Pancreas (tissue), 10 donors: ENCODE data around the gene CAMSAP1. TPM values are rescaled to one million over a fixed set of nuclear protein-coding genes. Genes with fewer than 3 reads are reported as not detected.
A peak's percentile ranks its signal among the peaks of the same experiment; 100 is the strongest.

ENCODE experiments used
- ATAC-seq, 4 donors: fragments of 200-7000 bp; cut with Tn5 transposase; one replicate each; pipeline versions ENCODE4 v1.8.0 to v1.9.1; 2020; ENCODE audit warnings: mild to moderate bottlenecking in 4 of 4, moderate library complexity in 4 of 4
- DNase-seq, 6 donors: peaks; one replicate each; pipeline ENCODE4 v3.0.0-alpha.2; 2020
- FAIRE-seq: peaks from 2 replicates; lab custom pipeline; 2012; peaks lifted over from hg19 to GRCh38; lab: Jason Lieb, UNC
- H3K27ac ChIP-seq, 4 donors: fragments of 200-600 bp; sonication (generic); 1 replicate in 3 of 4; 2 replicates in 1 of 4; pipeline versions ENCODE4 v1.5.0 to v1.8.0; 2020
- H3K27me3 ChIP-seq, 4 donors: fragments of 200-600 bp; one replicate each; pipeline ENCODE4 v1.8.0; 2021
- H3K36me3 ChIP-seq, 3 donors: fragments of 200-600 bp; sonication (generic) in 1 of 3; one replicate each; pipeline versions ENCODE4 v1.5.0 to v1.8.0; 2020 to 2021
- H3K4me1 ChIP-seq, 3 donors: fragments of 200-600 bp; one replicate each; pipeline ENCODE4 v1.8.0; 2021
- H3K4me3 ChIP-seq, 4 donors: fragments of 200-600 bp; sonication (generic) in 2 of 4; one replicate each; pipeline versions ENCODE4 v1.5.0 to v1.8.0; 2020 to 2021
- H3K9me3 ChIP-seq, 4 donors: fragments of 200-600 bp; one replicate each; pipeline ENCODE4 v1.8.0; 2021
- WGBS, 2 donors: extraction: QIAGEN DNeasy Blood & Tissue Kit; methylation state at CpG; one replicate each; pipeline ENCODE4 v1.1.7; 2013; 5-methylcytosine and 5-hydroxymethylcytosine counted together
- intact Hi-C, 3 donors: fragments of 100-400 bp; cut with DNase I; formaldehyde crosslinking; loops; one replicate each; pipeline versions ENCODE4 v1.11.1 to v1.14.2; 2022
- polyA plus RNA-seq, 2 donors: library from polyadenylated mRNA; stranded (reverse); fragments of 200-250 nt; gene quantifications; one replicate each; pipeline ENCODE4 v1.2.3, GENCODE V29; 2013
- total RNA-seq, 6 donors: library from RNA; stranded (reverse); fragmentation: NEBNext Ultra II Directional in 4 of 6; extraction: Animal tissue kit (Norgen Biotek cat#: 25700) in 4 of 6; gene quantifications; one replicate each; pipeline versions ENCODE4 v1.2.1 to v1.2.4, GENCODE V29; 2021 to 2023
- TF ChIP-seq, protein P1 (sequence below), 4 donors: fragments of 200-600 bp; sonication (generic) in 3 of 4; IDR thresholded peaks; one replicate each; pipeline versions ENCODE4 v1.5.0 to v1.8.0; 2021; ENCODE audit warnings: antibody characterized with exemption in 4 of 4
- donor health status: healthy with polysubstance abuse.
- donor health status: DM: no; HTN: no; CAD: no; lungs with moderate emphysema.
- donor health status: DM: no; HTN: no; CAD: no.
- donor health status: control.
- donor health status: control.
- donor health status: Bipolar disorder and iron deficiency.
- donor health status: DM: yes; HTN: yes; CAD: no.
- donor health status: DM: no; HTN: no; CAD: no.
- donor health status: DM: no; HTN: no; CAD: no.
- donor health status: DM: yes; HTN: yes; CAD: no.

CAMSAP1 gene
- total and polyA plus RNA-seq, 8 donors: 3.8 to 20.1 (median 12.7) TPM

DNA sequence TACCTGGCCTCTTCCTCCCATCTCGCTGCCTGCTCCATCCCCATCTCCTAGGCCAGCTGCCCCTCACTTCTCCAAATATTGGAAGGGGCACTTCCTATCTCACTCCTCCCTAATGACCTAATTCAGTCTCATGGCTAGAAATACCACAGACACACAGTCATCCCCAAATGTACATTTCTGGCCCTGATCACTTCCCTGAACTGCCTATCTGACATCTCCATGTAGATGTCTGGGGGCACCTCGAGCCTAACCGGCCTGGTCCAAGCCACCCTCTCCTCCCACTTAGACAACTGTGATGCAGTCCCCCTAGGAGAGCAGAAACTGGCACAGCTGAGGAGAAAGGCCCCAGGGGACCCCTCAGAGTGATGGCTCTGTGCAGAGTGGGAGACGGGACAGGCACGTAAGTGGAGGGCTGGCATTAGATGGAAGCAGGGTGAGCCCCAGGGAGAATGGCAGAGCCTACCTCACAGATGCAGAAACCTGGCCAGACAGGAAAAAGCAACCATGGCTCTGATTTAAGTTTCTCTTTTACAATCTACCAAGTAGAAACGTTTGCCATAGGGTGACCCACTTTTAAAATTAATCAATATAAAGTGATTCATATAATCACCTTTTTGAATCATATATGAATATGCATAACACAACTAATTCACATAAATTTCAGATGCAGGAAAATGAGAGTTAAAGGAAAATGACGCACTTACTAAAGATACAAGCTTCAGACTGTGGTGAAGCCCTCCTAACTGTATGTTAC lies 22.1 kb downstream of the CAMSAP1 start:
- Histone ChIP-seq H3K4me3 (no peak overlapping the region), H3K27me3 (no peaks in the 10 kb centered on the region), H3K4me1 (peaks cover 0 to 11% (median 0%) of the 10 kb centered on the region in 3 donors), H3K36me3 (no peaks in the 10 kb centered on the region), H3K9me3 (no peaks in the 10 kb centered on the region), H3K27ac (no peak overlapping the region)
- 73 to 78% methylated on average over 7 of the region's 7 CpGs for WGBS, 2 donors
- no peak for DNase-seq
- TF ChIP-seq, protein P1, sequence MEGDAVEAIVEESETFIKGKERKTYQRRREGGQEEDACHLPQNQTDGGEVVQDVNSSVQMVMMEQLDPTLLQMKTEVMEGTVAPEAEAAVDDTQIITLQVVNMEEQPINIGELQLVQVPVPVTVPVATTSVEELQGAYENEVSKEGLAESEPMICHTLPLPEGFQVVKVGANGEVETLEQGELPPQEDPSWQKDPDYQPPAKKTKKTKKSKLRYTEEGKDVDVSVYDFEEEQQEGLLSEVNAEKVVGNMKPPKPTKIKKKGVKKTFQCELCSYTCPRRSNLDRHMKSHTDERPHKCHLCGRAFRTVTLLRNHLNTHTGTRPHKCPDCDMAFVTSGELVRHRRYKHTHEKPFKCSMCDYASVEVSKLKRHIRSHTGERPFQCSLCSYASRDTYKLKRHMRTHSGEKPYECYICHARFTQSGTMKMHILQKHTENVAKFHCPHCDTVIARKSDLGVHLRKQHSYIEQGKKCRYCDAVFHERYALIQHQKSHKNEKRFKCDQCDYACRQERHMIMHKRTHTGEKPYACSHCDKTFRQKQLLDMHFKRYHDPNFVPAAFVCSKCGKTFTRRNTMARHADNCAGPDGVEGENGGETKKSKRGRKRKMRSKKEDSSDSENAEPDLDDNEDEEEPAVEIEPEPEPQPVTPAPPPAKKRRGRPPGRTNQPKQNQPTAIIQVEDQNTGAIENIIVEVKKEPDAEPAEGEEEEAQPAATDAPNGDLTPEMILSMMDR (IDR thresholded peaks at IDR 0.05): no peak
- no peak for FAIRE-seq
- ATAC-seq: peak in 1 of 4 donors; percentile 17
- intact Hi-C loops: no loop called here

DNA sequence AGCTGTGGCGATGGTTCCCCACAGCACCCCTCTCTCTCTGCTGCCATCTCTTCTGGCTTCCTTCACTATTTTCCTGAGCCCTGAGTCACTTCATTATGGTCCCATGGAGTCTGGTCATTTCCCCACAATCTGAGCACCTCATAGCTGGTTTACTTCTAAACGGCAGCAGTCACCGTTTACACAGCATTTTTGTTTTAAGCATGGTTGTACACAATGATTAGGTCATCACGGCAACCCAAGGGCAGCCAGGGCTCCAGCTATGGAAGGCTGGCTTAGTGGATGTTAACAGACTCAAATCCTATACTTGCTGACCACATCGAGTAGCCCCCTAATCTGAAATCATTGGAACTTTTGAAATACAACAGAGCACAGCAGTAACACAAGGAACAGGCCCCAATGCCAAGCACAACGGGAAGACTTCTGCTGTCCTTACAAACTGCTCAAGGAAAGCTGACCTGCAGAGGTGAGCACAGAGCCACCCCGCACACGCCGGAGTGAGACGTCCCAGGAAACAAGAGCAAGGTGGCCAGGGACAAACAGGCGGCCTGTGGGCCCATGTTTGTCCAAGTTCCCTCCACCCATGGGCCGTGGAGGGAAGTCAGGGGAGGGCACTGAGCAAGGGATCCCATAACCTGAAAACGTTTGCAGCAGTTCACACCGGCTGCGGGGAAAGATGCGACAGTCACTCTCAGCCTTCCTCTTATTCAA lies 22.9 kb downstream of the CAMSAP1 start:
- no peaks in the 10 kb centered on the region for H3K36me3 ChIP-seq
- no peak overlapping the region for H3K4me3 ChIP-seq
- no peak for FAIRE-seq
- H3K4me1 ChIP-seq: peaks cover 0 to 11% (median 0%) of the 10 kb centered on the region in 3 donors
- H3K27me3 ChIP-seq: no peaks in the 10 kb centered on the region
- intact Hi-C loops: no loop called here
- TF ChIP-seq, protein P1 (IDR thresholded peaks at IDR 0.05): no peak
- WGBS, 2 donors: 72 to 75% methylated on average over 16 of the region's 16 CpGs
- peak; percentile 54 to 63 (median 62) for ATAC-seq
- DNase-seq: no peak
- no peak overlapping the region for H3K27ac ChIP-seq
- no peaks in the 10 kb centered on the region for H3K9me3 ChIP-seq

DNA sequence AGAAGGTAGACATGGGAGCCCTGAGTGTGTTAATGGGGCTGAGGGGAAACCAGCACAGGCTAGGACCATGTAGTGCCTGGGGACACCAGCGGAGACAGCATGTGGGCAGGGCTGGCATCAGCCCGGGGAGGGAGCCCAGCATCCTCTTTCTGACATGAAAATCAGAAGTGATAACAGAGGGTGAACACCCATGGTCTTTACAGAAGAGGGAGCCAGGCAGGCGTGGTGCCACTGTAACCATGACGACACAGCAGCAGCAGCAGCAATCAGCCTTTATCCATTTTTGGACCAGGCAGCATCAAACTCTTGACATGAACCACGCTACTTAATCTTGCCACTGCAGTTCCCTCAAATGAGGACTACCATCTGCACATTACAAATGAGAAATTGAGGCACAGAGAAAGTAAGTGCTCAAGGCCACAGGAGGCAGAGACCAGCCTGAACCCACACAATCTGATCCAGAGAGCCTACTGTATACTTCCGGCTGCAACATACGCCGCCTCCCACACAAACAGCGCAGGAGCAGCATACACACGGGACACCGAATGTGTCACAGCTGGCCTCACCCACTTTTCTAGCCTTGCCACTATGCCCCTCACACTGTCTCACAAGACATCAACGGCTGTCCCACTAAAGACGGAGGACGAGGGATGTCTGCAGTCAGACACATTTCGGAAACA lies 23.8 kb downstream of the CAMSAP1 start:
- no peak overlapping the region for H3K4me3 ChIP-seq
- WGBS, 2 donors: 90 to 91% methylated on average over 15 of the region's 15 CpGs
- FAIRE-seq (no peak), ATAC-seq (no peak), DNase-seq (no peak)
- intact Hi-C loops: no loop called here
- no peaks in the 10 kb centered on the region for H3K27me3 ChIP-seq
- no peaks in the 10 kb centered on the region for H3K9me3 ChIP-seq
- peaks cover 0 to 8% (median 0%) of the 10 kb centered on the region in 3 donors for H3K4me1 ChIP-seq
- TF ChIP-seq, protein P1 (IDR thresholded peaks at IDR 0.05): no peak
- H3K36me3 ChIP-seq: no peaks in the 10 kb centered on the region
- H3K27ac ChIP-seq: no peak overlapping the region

DNA sequence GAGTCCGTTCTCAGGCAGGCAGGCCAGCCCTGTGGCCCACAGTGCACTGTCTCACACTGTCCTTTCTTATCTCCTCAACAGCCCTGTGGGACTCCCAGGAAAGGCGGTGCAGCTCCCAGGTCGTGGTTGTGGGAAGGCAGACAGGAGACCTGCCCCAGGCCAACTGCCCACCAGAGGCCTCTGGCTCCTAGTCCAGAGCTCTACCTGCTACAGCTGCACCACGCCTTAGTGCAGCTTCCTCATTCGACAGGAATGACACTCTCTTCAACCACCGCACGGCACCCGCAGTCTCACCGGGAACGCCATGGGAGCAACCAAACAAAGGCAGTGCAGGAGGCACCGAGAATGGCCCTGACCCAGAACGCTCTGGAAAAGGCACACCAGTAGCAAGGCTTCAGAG lies 25.3 kb downstream of the CAMSAP1 start:
- WGBS, 2 donors: 88 to 89% methylated on average over 12 of the region's 12 CpGs
- ATAC-seq (no peak), FAIRE-seq (no peak), DNase-seq (no peak)
- Histone ChIP-seq H3K9me3 (no peaks in the 10 kb centered on the region), H3K36me3 (no peaks in the 10 kb centered on the region), H3K27ac (no peak overlapping the region), H3K4me3 (no peak overlapping the region), H3K27me3 (no peaks in the 10 kb centered on the region), H3K4me1 (peaks cover 0 to 8% (median 0%) of the 10 kb centered on the region in 3 donors)
- intact Hi-C loops: no loop called here
- TF ChIP-seq, protein P1 (IDR thresholded peaks at IDR 0.05): no peak
